ENCODE measurements around the gene CRYGD.

Gene CRYGD

DNA sequence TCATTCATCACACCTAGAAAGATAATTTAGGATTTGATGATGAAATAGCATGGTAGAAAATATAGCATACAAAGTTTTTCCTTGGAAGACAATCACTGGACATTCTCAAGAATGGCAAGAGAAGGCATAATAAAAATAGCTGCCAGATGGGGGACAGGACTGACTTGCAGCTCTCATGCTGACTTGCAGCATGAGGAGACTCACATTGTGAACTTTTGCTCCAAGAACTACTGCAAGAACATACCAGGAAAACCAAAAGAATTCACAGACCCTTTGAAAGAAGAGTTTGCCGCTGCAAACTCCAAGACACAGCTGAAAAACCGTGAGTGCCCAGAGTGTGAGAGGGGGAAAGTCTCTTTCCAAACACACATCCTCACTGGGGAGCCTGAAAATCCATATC lies 47.0 kb downstream of the CRYGD start:
- DNase-seq = no peak

DNA sequence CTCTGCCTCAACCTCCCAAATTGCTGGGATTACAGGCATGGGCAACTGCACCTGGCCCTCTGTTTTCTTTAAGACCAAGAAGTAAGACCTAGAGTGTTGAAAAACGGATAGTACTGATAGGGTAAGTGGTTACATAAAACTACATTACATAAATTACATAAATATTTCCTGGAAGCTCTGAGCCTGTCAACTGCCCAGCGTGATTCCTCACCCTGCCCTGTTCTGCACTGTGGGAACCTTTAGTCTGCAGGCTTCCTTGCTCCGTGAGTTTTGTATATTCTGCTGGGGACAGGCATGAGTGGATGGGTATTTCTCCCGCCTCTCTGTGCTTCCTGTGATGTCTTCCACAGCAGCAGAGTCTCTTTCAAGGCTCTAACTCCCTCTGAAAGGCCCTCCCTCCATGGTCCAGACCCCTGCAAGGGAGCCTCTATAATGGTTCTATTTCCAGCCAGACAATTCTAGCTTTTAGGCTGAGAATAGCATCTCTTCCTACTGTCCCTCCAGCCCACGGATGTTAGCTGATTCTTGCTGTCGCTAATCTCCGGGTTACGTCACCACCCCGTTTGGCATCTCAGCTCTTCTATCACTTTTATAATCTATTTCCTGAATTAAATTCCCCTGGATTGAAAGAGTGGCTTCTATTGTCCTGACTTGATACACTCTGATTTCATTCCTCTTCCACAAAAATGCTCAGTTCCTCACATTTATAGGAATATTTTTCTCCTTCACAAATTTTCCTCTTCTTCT lies 49.5 kb downstream of the CRYGD start:
- no peak for DNase-seq

DNA sequence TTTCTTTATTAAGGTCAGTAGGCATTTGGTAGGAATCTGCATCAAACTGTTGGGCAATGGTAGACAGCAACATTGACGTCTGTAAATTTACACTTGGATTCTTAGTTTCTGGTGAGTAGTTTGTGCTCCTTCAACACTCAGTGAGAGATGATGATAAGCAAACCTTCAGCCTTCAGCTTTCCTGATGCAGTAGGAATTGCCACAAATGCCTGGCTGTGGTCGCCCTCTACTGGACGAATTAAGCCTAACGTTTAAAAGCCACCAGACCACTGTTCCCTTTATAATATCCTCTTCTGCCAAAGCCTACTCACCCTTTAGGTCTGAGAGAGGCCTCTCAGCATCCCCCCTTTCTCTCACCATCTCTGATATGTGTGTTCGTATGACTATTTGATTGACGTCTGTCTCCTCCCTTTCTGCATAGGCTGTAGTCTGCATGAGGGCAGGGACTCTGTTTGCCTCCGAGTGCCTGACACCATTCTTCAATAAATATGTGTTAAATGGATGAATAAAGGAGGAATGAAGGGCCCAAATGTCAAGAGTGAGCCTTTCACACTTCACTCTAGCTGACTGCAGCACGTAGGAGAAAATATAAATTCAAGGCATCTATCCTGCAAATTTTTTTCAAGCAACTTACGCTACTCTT lies 52.0 kb downstream of the CRYGD start:
- DNase-seq = peak; percentile 50
